Measurements from ENCODE around the gene DCAF17.

GRCh38 chr2:171432969-171433762 lies 860 bp upstream of the DCAF17 start:
- TF ChIP-seq CTCF (conservative IDR thresholded peaks at IDR 0.05) (no peak), ZFX (IDR thresholded peaks at IDR 0.05) (no peak)
